MCF 10A (cell line): Measurements from ENCODE around the gene ARRB1. TPM values are rescaled to one million over a fixed set of nuclear protein-coding genes. Genes with fewer than 3 reads are reported as not detected.
"Not testable (repeated sequence)": the region's sequence is repeated elsewhere in the genome, so short reads cannot be mapped to it uniquely, and the experiment has no call there.

Experiments
- BruUV-seq: library from RNA; stranded (reverse); fragments of 400-500 nt; replicated peaks from 2 replicates; lab custom pipeline; 2021; lab: Mats Ljungman, UMichigan
- CTCF ChIA-PET: fragments of 300-600 bp; sonication (Branson Sonifier 250); formaldehyde crosslinking; extraction: SDS; loops from one replicate; lab custom pipeline; 2021; ENCODE audit warnings: antibody characterized with exemption, inconsistent platforms; lab: Yijun Ruan, JAX
- POLR2A ChIA-PET: fragments of 300-600, 350-650 bp; sonication (Branson Sonifier 250); formaldehyde crosslinking; extraction: SDS; loops from one replicate; lab custom pipeline; 2020; ENCODE audit warnings: antibody characterized with exemption, inconsistent platforms; lab: Yijun Ruan, JAX
- DNase-seq: peaks from one replicate; pipeline ENCODE4 v3.0.0-alpha.2; 2018; ENCODE audit not compliant: unreplicated experiment
- H3K27ac Mint-ChIP-seq: one replicate; pipeline ENCODE4 v1.8.0; 2022; ENCODE audit warnings: mild to moderate bottlenecking, low read depth, mixed read lengths; ENCODE audit not compliant: unreplicated experiment
- H3K27me3 Mint-ChIP-seq: one replicate; pipeline ENCODE4 v1.8.0; 2022; ENCODE audit warnings: mixed read lengths; ENCODE audit not compliant: insufficient read depth, unreplicated experiment
- H3K36me3 Mint-ChIP-seq: one replicate; pipeline ENCODE4 v1.8.0; 2022; ENCODE audit warnings: mild to moderate bottlenecking, moderate library complexity, mixed read lengths; ENCODE audit not compliant: insufficient read depth, unreplicated experiment
- H3K4me1 Mint-ChIP-seq: one replicate; pipeline ENCODE4 v1.8.0; 2022; ENCODE audit warnings: mixed read lengths; ENCODE audit not compliant: insufficient read depth, unreplicated experiment
- H3K4me3 Mint-ChIP-seq: one replicate; pipeline ENCODE4 v1.8.0; 2022; ENCODE audit warnings: mild to moderate bottlenecking, moderate library complexity, mixed read lengths; ENCODE audit not compliant: unreplicated experiment
- H3K9me3 Mint-ChIP-seq: one replicate; pipeline ENCODE4 v1.8.0; 2022; ENCODE audit warnings: mixed read lengths; ENCODE audit not compliant: unreplicated experiment
- intact Hi-C: fragments of 100-400 bp; cut with micrococcal nuclease; formaldehyde crosslinking; loops from 2 replicates; pipeline ENCODE4 v1.14.1; 2022
- total RNA-seq: library from RNA; stranded (reverse); gene quantifications from 2 replicates; pipeline ENCODE4 v1.2.3, GENCODE V29; 2022
- TF ChIP-seq, protein P1 (sequence below): fragments of 200-600 bp; IDR thresholded peaks from one replicate; pipeline ENCODE4 v1.8.0; 2022; ENCODE audit warnings: antibody characterized with exemption, mild to moderate bottlenecking; ENCODE audit not compliant: unreplicated experiment

ARRB1 gene
- total RNA-seq, 1 experiment from 2014 or later: 0.98 TPM

DNA sequence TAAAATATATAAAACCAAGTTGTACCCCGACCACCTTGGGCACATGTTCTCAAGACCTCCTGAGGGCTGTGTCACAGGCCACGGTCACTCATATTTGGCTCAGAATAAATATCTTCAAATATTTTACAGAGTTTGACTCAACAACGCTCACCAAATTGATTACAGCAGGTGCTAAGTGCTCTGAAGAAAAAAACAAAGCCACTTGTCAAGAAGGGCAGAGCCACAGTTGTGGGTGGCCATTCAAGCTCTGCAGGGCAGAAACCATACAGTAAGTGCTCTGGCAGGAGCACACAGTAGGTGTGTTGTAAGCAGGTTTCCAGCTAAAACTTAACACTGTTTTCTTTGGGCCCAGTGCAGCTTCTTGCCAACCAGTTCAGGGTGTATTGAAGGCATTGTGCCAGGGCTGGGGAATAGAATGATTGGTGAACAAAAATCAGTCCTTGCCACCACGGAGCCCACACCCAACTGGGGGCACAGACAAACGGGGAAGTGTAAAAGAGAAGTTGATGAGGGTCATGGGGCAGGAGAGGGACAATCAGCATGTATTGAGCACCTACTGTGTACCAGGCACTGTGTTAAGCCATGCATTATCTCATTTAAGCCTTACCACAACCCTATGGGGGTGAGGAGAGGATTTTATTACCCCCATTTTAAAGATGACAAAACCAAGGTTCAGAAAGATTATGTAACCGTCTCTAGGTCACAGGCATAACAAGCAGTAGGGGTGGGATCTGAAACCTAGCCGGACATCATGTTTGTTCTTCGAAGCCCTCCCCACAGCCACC lies 18.2 kb downstream of the ARRB1 start:
- TF ChIP-seq, protein P1, sequence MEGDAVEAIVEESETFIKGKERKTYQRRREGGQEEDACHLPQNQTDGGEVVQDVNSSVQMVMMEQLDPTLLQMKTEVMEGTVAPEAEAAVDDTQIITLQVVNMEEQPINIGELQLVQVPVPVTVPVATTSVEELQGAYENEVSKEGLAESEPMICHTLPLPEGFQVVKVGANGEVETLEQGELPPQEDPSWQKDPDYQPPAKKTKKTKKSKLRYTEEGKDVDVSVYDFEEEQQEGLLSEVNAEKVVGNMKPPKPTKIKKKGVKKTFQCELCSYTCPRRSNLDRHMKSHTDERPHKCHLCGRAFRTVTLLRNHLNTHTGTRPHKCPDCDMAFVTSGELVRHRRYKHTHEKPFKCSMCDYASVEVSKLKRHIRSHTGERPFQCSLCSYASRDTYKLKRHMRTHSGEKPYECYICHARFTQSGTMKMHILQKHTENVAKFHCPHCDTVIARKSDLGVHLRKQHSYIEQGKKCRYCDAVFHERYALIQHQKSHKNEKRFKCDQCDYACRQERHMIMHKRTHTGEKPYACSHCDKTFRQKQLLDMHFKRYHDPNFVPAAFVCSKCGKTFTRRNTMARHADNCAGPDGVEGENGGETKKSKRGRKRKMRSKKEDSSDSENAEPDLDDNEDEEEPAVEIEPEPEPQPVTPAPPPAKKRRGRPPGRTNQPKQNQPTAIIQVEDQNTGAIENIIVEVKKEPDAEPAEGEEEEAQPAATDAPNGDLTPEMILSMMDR: no peak
- Mint-ChIP-seq H3K27me3 (no peaks in the 10 kb centered on the region), H3K27ac (no peak overlapping the region), H3K4me3 (no peak overlapping the region), H3K9me3 (no peaks in the 10 kb centered on the region), H3K4me1 (peaks cover 23% of the 10 kb centered on the region), H3K36me3 (no peaks in the 10 kb centered on the region)
- no TSS peak for BruUV-seq
- CTCF ChIA-PET: interaction anchor here (0.5 to 4.2 kb wide), 3 partner anchors 52 to 65 kb away, joined by 5 to 36 read pairs (median 5); no protein-coding TSS in a partner anchor
- intact Hi-C loops: no loop called here
- no peak for DNase-seq
- POLR2A ChIA-PET: interaction anchor here (0.6 kb wide), 1 partner anchor 484 kb away, joined by 3 read pairs; no protein-coding TSS in a partner anchor

DNA sequence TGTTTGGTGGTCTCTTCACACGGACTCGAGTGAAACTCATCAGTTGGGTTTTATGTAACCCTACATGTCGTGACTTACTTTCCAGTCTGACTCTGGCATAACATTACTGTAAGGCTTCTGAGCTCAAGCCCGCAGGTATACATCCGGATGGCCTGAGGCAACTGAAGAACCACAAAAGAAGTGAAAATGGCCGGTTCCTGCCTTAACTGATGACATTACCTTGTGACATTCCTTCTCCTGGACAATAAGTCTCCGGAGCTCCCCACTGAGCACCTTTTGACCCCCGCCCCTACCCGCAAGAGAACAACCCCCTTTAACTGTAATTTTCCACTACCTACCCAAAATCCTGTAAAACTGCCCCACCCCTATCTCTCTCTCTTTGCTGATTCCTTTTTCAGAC lies 19.7 kb downstream of the ARRB1 start:
- intact Hi-C loops, H3K27me3 Mint-ChIP-seq, BruUV-seq, H3K36me3 Mint-ChIP-seq, POLR2A ChIA-PET, H3K9me3 Mint-ChIP-seq, H3K4me3 Mint-ChIP-seq, DNase-seq, H3K27ac Mint-ChIP-seq: not testable (repeated sequence)
- CTCF ChIA-PET: interaction anchor here (0.6 to 4.7 kb wide), 3 partner anchors 40 to 54 kb away, joined by 3 to 36 read pairs (median 28); no protein-coding TSS in a partner anchor
- H3K4me1 Mint-ChIP-seq: peaks cover 14% of the 10 kb centered on the region

DNA sequence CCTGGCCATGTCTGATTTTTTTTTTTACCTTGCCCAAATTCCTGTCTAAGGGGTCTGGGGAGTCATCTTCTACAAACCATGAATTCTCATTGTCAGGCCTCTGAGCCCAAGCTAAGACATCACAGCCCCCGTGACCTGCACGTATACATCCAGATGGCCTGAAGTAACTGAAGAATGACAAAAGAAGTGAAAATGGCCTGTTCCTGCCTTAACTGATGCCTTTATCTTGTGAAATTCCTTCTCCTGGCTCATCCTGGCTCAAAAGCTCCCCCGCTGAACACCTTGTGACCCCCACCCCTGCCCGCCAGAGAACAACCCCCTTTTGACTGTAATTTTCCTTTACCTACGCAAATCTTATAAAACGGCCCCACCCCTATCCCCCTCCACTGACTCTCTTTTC lies 20.2 kb downstream of the ARRB1 start:
- H3K36me3 Mint-ChIP-seq, POLR2A ChIA-PET, H3K4me3 Mint-ChIP-seq, H3K27ac Mint-ChIP-seq, H3K9me3 Mint-ChIP-seq, BruUV-seq, DNase-seq, intact Hi-C loops, H3K27me3 Mint-ChIP-seq: not testable (repeated sequence)
- CTCF ChIA-PET: interaction anchor here (0.6 to 4.7 kb wide), 4 partner anchors 50 to 1714 kb away, joined by 3 to 36 read pairs (median 18); no protein-coding TSS in a partner anchor
- H3K4me1 Mint-ChIP-seq: peaks cover 15% of the 10 kb centered on the region

DNA sequence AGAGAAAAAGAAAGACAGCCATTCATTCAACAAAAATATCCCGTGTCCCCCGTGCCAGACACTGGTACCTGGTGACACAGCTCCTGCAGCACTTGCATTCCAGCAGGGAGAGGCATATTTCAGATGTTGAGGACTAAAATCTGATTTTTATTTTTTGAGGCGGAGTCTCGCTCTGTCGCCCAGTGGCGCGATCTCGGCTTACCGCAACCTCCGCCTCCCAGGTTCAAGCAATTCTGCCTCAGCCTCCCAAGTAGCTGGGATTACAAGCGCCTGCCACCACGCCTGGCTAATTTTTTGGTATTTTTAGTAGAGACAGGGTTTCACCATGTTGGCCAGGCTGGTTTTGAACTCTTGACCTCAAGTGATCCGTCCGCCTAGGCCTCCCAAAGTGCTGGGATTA lies 20.6 kb downstream of the ARRB1 start:
- H3K27ac Mint-ChIP-seq, H3K9me3 Mint-ChIP-seq, DNase-seq, BruUV-seq, H3K27me3 Mint-ChIP-seq, H3K4me3 Mint-ChIP-seq, H3K36me3 Mint-ChIP-seq, intact Hi-C loops: not testable (repeated sequence)
- peaks cover 20% of the 10 kb centered on the region for H3K4me1 Mint-ChIP-seq
- CTCF ChIA-PET: interaction anchor here (0.6 to 4.7 kb wide), 5 partner anchors 50 to 1714 kb away, joined by 3 to 36 read pairs (median 8); no protein-coding TSS in a partner anchor
- POLR2A ChIA-PET: interaction anchor here (0.9 kb wide), 1 partner anchor 11 kb away, joined by 3 read pairs; no protein-coding TSS in a partner anchor

DNA sequence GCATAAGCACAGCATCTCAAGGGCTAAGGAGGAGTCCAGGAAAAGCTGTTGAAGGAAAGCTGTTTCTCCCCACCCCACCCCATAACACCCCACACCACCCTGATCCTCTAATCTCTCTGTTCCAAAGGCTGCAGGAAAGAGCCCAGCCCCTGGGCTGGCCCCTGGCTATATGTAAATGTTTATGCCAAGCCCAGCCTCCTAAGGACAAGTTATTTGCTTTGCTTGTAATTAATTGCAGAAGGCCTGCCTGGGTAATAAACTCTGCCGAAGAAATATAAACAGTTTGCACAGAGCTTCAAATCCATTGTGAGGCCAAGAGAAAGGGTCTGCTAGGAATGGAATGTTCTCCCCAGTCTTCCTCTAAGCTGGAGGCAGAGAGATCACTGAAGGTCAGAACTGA lies 21.2 kb downstream of the ARRB1 start:
- ChIA-PET POLR2A (interaction anchor here (0.9 kb wide), 1 partner anchor 11 kb away, joined by 3 read pairs; no protein-coding TSS in a partner anchor), CTCF (interaction anchor here (0.6 to 4.7 kb wide), 9 partner anchors 42 to 1713 kb away, joined by 3 to 36 read pairs (median 4); no protein-coding TSS in a partner anchor)
- no TSS peak for BruUV-seq
- no peak for DNase-seq
- intact Hi-C loops: no loop called here
- no peaks in the 10 kb centered on the region for H3K9me3 Mint-ChIP-seq
- H3K27me3 Mint-ChIP-seq: no peaks in the 10 kb centered on the region
- H3K4me1 Mint-ChIP-seq: peaks cover 22% of the 10 kb centered on the region
- H3K36me3 Mint-ChIP-seq: no peaks in the 10 kb centered on the region
- no peak overlapping the region for H3K4me3 Mint-ChIP-seq
- no peak overlapping the region for H3K27ac Mint-ChIP-seq
- TF ChIP-seq, protein P1: no peak
